HG03159 (cell line): ENCODE results near the gene TSNAXIP1.
"Not testable (repeated sequence)": the region's sequence is repeated elsewhere in the genome, so short reads cannot be mapped to it uniquely, and the experiment has no call there.

Experiments
- ATAC-seq: cut with Tn5 transposase; IDR thresholded peaks from one replicate; pipeline ENCODE4 v1.9.1; 2021; ENCODE audit warnings: mild to moderate bottlenecking, moderate library complexity; ENCODE audit not compliant: unreplicated experiment

Gene TSNAXIP1

GRCh38 chr16:67857547-67858233 lies 51.0 kb downstream of the TSNAXIP1 start:
- no peak for ATAC-seq

GRCh38 chr16:67858500-67858899 lies 51.8 kb downstream of the TSNAXIP1 start:
- no peak for ATAC-seq

- ATAC-seq, result no peak
Measured at GRCh38 chr16:67860589-67861398, 54.1 kb downstream of the TSNAXIP1 start.

- no peak for ATAC-seq
Measured at GRCh38 chr16:67861877-67862276, 55.2 kb downstream of the TSNAXIP1 start.

GRCh38 chr16:67862623-67863583 lies 56.2 kb downstream of the TSNAXIP1 start:
- ATAC-seq, result no peak

- ATAC-seq, result not testable (repeated sequence)
Measured at GRCh38 chr16:67864044-67864443, 57.4 kb downstream of the TSNAXIP1 start.

GRCh38 chr16:67864594-67864993 lies 57.9 kb downstream of the TSNAXIP1 start:
- ATAC-seq, result no peak

- ATAC-seq, result no peak
Measured at GRCh38 chr16:67865318-67865717, 58.6 kb downstream of the TSNAXIP1 start.

- no peak for ATAC-seq
Measured at GRCh38 chr16:67868290-67868689, 61.6 kb downstream of the TSNAXIP1 start.

- no peak for ATAC-seq
Measured at GRCh38 chr16:67869653-67870052, 63.0 kb downstream of the TSNAXIP1 start.

GRCh38 chr16:67871256-67871655 lies 64.6 kb downstream of the TSNAXIP1 start:
- no peak for ATAC-seq

GRCh38 chr16:67872131-67872630 lies 65.5 kb downstream of the TSNAXIP1 start:
- ATAC-seq, result no peak

- peak; percentile 68 for ATAC-seq
Measured at GRCh38 chr16:67872631-67873434, 66.1 kb downstream of the TSNAXIP1 start, which contains the start of gene EDC4. Gene EDC4, plus strand, starts transcription at chr16:67873052. Its CDS starts 210 bp downstream, at chr16:67873262.

- ATAC-seq, result peak; percentile 26
Measured at GRCh38 chr16:67873435-67874370, 67.0 kb downstream of the TSNAXIP1 start.

- ATAC-seq, result no peak
Measured at GRCh38 chr16:67874372-67874771, 67.7 kb downstream of the TSNAXIP1 start.

GRCh38 chr16:67877064-67877463 lies 70.4 kb downstream of the TSNAXIP1 start:
- no peak for ATAC-seq
